Medulla oblongata (tissue), 1 donor: Measurements from ENCODE around the gene CLDN6.

Experiments used
- DNase-seq: peaks from one replicate; pipeline ENCODE4 v3.0.0-alpha.2; 2015; ENCODE audit errors: extremely low spot score

The CLDN6 gene

GRCh38 chr16:3051494-3051893 is 33.5 kb upstream of the CLDN6 start:
- no peak for DNase-seq

DNA sequence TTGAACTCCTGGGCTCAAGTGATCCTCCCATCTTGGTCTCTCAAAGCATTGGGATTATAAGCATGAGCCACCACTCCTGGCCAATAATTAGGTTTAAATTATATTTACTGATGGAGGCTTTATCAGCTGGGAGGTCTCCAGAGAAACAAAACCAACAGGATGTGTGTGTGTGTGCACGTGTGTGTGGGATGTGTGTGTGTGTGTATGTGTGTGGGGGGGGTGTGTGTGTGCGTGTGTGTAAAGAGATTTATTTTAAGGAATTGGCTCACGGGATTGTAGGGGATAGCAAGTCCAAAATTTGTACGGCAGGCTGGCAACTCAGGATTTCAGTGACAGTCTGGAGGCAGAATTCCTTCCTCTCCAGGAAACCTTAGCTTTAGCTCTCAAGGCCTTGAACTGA is 33.0 kb upstream of the CLDN6 start:
- DNase-seq = no peak

DNA sequence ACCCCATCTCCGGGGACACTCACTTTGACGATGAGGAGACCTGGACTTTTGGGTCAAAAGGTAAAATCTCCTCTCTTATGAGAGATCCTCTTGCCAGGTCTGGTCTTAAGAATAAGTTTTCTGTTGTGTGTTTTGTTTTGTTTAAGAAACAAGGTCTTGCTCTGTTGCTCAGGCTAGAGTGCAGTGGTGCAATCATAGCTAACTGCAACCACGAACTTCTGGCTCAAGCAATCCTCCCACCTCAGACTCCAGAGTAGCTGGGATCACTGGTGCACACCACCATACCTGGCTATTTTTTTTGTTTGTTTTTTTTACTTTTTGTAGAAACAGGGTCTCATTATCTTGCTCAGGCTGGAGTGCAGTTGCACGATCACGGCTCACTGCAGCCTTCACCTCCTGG is 32.5 kb upstream of the CLDN6 start:
- no peak for DNase-seq

DNA sequence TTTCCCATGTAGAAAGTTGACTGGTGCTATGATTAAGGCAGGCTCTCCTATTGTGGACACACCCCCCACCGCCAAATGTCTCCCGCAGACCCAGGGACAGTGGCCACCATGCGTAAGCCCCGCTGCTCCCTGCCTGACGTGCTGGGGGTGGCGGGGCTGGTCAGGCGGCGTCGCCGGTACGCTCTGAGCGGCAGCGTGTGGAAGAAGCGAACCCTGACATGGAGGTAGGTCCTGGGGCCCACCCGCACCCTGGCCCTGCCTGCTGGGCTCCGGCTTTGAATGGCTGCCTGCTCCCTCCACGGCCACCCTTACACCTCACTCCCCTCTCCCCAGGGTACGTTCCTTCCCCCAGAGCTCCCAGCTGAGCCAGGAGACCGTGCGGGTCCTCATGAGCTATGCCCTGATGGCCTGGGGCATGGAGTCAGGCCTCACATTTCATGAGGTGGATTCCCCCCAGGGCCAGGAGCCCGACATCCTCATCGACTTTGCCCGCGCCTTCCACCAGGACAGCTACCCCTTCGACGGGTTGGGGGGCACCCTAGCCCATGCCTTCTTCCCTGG is 32.0 kb upstream of the CLDN6 start:
- no peak for DNase-seq

GRCh38 chr16:3047387-3047720 is 29.4 kb upstream of the CLDN6 start:
- DNase-seq = no peak

DNA sequence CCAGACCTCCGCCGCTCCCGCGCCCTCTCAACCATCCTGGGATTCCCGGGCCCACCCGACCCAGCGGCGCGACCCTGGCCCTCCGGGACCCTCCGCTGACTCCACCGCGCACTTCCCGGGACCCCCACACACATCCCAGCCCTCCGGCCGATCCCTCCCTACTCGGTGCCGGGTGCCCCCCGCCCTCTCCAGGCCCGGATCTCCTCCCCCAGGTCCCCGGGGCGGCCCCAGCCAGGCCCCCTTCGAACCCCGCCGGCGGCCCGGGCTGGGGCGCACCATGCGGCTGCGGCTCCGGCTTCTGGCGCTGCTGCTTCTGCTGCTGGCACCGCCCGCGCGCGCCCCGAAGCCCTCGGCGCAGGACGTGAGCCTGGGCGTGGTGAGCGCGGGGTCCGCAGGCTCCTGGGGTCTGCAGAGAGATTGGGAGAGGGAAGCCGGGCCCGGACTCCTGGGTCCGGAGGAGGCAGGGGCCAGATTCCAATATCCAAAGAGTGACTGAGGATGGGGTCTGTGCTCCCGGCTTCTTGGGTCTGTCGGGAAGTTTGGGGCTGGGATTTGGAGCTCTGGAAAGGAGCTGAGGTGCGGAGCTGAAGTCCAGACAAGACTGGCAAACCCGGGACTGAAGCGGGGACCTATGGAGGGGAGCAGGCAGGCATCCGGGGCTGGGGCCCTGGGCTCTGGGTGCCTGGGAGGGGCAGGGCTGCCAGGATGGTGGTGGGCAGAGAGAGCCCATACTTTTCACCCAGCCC is 28.8 kb upstream of the CLDN6 start:
- DNase-seq = no peak

- no peak for DNase-seq
Measured at GRCh38 chr16:3045758-3046640, 28.0 kb upstream of the CLDN6 start, which contains the start of gene MMP25. Gene MMP25, plus strand, starts transcription at chr16:3046561. Its CDS starts 357 bp downstream, at chr16:3046918.

DNA sequence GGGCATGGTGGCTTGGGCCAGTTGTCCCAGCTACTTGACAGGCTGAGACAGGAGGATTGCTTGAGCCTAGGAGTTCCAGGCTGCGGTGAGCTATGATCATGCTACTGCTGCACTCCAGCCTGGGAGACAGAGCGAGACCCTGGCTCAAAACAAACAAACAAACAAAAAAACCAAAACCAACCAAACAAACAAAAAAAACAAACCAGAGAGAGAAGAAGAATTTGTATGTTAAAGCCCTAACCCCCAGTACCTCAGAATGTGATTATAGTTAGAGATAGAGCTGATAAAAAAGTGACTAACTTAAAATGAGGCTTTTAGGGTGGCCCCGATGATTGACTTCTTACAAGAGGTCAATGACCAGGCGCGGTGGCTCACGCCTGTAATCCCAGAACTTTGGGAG is 26.7 kb upstream of the CLDN6 start:
- no peak for DNase-seq

GRCh38 chr16:3042376-3042775 is 24.4 kb upstream of the CLDN6 start:
- DNase-seq = no peak

DNA sequence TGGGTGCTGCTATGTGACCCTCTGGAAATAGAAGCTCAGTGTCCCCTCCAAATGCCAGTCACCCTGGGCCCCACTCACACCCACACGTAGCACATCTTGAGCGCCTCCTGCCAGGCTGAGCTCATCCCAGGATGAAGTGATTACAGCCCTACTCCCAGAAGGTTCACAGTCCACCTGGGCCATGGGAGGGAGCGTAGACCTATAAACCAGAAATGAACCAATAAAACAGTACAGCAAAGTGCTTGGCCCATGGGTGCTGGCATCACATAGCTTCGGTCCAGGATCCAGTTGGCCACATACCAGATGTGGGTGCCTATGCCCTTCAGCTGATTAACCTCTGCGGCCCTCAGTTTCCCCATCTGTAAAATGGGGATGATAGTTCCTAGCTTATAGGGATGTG is 20.9 kb upstream of the CLDN6 start:
- DNase-seq = no peak

- DNase-seq = no peak
Measured at GRCh38 chr16:3038256-3038655, 20.3 kb upstream of the CLDN6 start.

DNA sequence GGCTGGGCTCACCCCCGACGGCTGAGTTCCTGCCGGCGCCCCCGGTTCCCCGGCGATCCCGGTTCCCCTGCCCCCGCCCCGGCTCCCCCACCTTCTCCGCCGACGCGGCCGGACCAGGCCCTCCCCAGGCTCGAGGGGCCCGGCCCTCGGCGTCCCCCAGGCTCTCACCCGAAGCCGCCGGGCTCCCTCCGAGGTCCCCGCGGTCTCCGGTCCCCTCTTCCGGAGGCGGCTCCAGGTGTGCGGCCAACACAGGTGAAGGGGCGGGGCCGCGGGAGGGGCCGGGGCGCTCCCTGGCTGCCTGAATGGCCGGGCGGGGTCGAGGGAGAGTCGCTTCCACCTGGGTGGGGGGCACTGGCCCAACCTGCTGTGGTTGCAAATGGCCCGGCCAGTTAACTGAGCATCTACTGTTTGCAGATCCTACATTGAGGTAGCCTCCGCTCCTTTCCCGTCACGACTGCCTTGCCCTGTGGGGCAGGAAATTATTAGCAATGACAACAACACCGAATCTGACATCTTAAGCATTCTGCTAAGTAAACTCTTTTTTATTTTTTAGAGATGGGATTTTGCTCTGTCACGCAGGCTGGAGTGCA is 18.8 kb upstream of the CLDN6 start, which contains the start of gene BICDL2:
TSS of gene BICDL2 (minus strand) at position 219 of the 590 bp plus-strand sequence. CDS start 1,448 bp downstream, outside the sequence.
- no peak for DNase-seq

DNA sequence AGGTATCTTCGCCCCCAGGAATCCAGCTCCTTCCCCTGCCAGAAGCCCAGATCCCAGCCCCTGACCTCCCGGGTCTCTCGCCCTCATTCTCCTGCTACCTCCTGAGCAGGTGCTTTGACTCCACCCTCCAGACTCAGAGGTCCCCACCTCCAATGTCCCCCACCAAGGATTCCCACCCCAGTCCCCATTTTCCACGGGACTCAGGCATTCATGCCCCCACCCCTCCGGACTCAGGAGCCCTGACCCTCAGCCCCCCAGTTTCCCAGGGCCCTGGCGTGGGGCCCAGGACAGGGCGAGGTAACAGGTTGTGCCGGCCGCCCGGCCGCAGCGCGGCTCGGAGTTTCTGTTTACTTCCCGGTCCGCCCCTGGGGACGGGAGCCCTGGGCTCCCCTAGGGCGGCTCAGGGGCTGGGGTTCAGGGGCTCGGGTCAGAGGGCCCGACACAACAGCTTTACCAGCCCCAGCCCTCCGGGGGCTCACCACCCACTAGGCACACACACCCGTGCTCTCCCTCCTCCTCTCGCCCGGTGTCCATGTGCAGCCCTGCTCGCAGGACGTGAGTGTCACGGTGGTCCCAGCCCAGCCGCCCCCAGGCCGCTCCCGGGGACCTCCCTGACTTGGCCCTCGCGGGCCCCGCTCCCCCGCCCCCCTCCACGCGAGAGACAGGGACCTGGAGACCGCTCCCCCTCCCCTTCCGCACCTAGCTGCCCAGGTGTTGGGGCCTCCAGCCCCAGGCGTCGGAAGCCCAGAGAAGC is 18.2 kb upstream of the CLDN6 start:
- DNase-seq = no peak

DNA sequence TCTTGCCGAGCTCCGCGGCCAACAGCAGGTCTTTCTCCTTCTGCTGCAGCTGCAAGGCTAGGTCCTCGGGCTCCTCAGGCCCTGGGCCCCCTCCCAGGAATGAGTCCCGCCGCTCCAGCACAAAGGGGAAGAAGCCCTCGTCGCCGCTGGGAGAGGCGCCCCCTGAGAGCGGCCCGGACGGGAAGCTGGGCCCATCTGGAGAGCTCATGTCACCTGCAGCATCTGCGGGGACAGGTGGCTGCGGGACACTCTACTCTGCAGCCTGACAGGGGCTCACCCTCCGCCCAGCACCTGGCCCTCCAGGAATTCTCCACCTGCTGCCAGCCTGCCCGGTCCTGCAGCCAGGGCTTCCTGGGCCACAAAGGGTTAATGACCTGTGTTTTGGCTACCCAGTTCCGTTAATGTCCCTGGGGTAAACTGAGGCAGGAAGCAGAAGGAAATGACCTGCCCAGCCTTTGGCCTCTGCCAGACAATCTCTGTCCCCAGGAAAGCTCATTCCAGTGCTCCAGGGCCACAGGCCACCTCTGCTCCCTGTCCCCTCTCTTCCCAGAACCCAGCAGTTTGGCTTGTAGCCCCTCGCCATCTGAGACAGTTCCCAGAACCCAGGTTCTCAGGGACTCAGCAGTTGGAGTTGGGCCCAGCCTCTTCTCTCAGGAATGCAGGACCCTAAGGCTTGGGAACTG is 17.4 kb upstream of the CLDN6 start:
- no peak for DNase-seq

DNA sequence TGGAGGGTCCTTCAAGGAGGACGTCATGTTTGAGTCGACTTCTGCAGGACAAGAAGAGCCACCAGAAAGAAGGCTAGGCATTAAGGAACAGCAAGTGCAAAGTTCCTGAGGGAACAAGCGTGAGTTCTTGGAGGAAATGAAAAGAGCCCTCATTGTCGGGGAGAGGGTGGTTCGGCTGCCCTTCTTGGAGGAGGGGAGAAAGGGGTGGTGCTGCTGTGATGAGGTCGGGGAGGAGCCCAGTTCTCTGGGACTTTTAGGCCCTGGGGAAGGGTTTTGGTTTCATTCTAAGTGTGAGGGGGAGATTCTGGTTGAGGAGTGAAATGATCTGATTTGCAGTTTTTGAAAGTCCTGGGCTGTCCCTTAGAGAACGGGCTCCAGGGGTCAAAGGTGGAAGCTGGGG is 14.6 kb upstream of the CLDN6 start:
- no peak for DNase-seq

- no peak for DNase-seq
Measured at GRCh38 chr16:3030222-3031212, 12.5 kb upstream of the CLDN6 start.

DNA sequence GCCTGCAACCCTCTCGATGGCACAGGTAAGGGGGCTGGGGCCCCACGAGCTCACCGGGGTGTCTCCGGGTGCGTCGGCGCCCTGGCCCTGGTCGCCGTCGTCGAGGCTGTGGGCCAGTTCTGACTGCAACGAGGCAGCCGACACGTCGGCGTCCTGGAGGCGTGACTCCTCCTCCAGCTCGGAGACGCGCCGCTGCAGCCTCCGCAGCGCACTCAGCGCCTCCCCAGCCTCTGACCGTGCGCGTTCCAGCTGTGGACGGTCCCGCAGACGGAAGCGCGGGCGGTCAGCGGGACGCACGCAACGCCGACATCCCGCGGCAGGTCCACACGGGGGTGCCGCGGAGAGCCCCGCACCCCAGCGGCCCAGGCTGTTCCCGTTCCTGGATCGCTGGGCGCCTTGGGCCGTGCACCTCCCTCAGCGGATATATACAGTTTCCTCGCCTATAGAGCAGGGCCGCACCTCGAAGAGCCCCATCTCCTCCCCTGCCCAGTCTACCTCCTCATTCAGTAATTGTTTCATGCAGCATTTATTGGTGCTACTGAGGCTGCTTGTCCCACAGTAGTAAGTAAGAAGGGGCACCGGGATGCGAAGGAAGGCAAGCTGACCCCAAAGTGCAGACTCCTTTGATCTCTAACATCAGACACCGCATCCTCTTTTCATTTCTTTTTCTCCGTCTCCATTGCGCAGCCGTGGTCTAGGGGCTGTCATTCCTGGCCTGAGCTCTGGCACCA is 11.7 kb upstream of the CLDN6 start:
- DNase-seq = no peak

DNA sequence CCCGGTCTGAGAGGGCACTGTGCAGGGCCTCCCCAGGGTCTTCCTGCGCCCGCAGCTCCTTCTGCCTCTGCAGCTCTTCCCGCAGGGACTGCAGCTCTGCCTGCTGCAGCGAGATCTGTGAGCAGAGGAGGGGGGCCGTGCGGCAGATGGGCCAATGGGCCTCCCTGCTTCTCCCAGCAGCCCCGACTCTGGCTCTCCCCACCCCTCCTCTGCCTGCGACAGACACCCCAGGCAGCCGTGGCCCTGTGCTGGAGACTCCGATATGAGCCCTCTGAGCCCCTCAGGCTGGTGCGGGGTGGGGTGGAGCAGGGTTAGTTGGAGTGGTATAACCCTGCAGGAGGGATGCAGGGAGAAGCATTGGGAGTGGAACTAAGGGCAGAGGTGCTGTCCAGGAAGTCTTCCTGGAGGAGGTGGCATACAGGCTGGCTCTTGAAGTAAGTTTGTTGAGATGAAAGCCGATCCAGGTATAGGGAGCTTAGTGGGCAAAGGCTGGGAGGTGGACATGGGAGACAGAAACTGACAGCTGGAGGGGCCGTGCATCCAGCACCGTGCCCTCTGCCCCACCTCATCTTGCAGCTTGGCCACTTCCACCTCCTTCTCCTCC is 10.8 kb upstream of the CLDN6 start:
- DNase-seq = no peak
